ENCODE data around the gene GAK.

DNA sequence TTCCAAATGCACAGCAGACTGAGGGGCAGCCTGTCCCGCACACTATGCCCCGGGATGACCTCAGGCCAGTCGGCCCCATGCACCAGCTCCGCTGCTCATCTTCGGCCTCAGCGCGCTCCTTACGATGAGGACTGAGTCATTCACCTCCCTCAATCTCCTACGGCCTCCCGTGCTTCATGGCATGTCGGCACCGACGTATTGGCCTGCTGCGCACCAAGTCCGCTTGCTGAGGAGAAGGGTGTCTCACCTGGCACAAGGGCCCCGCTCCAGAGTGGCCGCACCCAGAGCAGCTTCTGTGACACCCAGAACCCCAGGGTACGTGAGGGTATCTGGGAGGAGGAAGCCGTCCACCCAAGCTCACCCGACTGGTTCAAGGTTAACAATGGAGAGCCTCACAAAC, 35.5 kb downstream of the GAK start:
- TF ChIP-seq POLR2A (IDR thresholded peaks at IDR 0.05) (no peak), POLR2AphosphoS5 (IDR thresholded peaks at IDR 0.05; ENCODE audit: insufficient read depth in 1 of 2, low read depth in 1 of 2) (no peak)
- TF ChIP-seq, protein P1, sequence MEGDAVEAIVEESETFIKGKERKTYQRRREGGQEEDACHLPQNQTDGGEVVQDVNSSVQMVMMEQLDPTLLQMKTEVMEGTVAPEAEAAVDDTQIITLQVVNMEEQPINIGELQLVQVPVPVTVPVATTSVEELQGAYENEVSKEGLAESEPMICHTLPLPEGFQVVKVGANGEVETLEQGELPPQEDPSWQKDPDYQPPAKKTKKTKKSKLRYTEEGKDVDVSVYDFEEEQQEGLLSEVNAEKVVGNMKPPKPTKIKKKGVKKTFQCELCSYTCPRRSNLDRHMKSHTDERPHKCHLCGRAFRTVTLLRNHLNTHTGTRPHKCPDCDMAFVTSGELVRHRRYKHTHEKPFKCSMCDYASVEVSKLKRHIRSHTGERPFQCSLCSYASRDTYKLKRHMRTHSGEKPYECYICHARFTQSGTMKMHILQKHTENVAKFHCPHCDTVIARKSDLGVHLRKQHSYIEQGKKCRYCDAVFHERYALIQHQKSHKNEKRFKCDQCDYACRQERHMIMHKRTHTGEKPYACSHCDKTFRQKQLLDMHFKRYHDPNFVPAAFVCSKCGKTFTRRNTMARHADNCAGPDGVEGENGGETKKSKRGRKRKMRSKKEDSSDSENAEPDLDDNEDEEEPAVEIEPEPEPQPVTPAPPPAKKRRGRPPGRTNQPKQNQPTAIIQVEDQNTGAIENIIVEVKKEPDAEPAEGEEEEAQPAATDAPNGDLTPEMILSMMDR (IDR thresholded peaks at IDR 0.05) = no peak

Measured in vagina (tissue), 2 donors.